Mesendoderm (in vitro differentiated cells): ENCODE data around the gene GAS6.
"Not testable (repeated sequence)": the region's sequence is repeated elsewhere in the genome, so short reads cannot be mapped to it uniquely, and the experiment has no call there.

ENCODE experiments used
- DNase-seq: peaks from one replicate; pipeline ENCODE4 v3.0.0; 2013
- H2AK5ac ChIP-seq: 2 replicates; pipeline ENCODE4 v1.6.1; 2013; ENCODE audit warnings: low read length, inconsistent platforms
- H2BK120ac ChIP-seq: 2 replicates; pipeline ENCODE4 v1.6.1; 2013; ENCODE audit warnings: low read depth, mild to moderate bottlenecking, low read length, moderate library complexity, mixed read lengths
- H2BK15ac ChIP-seq: replicated peaks from 2 replicates; pipeline ENCODE4 v1.6.1; 2013; ENCODE audit warnings: low read depth, mild to moderate bottlenecking, moderate library complexity
- H2BK5ac ChIP-seq: 2 replicates; pipeline ENCODE4 v1.6.1; 2013; ENCODE audit warnings: low read length, inconsistent platforms
- H3K18ac ChIP-seq: 2 replicates; pipeline ENCODE4 v1.6.1; 2013; ENCODE audit warnings: mild to moderate bottlenecking, low read length, mixed read lengths
- H3K23ac ChIP-seq: one replicate; pipeline ENCODE4 v1.6.1; 2013; ENCODE audit warnings: low read length
- H3K27ac ChIP-seq: 2 replicates; pipeline ENCODE4 v1.5.1; 2013; ENCODE audit warnings: low read depth, mild to moderate bottlenecking, inconsistent platforms, low read length, moderate library complexity
- H3K27me3 ChIP-seq: 2 replicates; pipeline ENCODE4 v1.6.1; 2013; ENCODE audit warnings: low read length, control low read depth, mild to moderate bottlenecking, inconsistent platforms; ENCODE audit not compliant: insufficient read depth, poor library complexity
- H3K36me3 ChIP-seq: 2 replicates; pipeline ENCODE4 v1.6.1; 2013; ENCODE audit warnings: low read length, inconsistent platforms; ENCODE audit not compliant: control insufficient read depth, insufficient read depth
- H3K4ac ChIP-seq: one replicate; pipeline ENCODE4 v1.6.1; 2013; ENCODE audit warnings: low read depth, mild to moderate bottlenecking, low read length, moderate library complexity
- H3K4me1 ChIP-seq: 2 replicates; pipeline ENCODE4 v1.6.1; 2013; ENCODE audit warnings: low read depth, low read length, inconsistent platforms; ENCODE audit not compliant: control insufficient read depth
- H3K4me2 ChIP-seq: 2 replicates; pipeline ENCODE4 v1.6.1; 2013; ENCODE audit warnings: low read length
- H3K4me3 ChIP-seq: 2 replicates; pipeline ENCODE4 v1.5.1; 2013; ENCODE audit warnings: mild to moderate bottlenecking, low read length
- H3K56ac ChIP-seq: one replicate; pipeline ENCODE4 v1.6.1; 2013; ENCODE audit warnings: low read length
- H3K79me1 ChIP-seq: 2 replicates; pipeline ENCODE4 v1.6.1; 2013; ENCODE audit warnings: low read length, inconsistent platforms
- H3K79me2 ChIP-seq: 2 replicates; pipeline ENCODE4 v1.6.1; 2013; ENCODE audit warnings: mild to moderate bottlenecking, low read length; ENCODE audit not compliant: control insufficient read depth, insufficient read depth
- H3K9ac ChIP-seq: 2 replicates; pipeline ENCODE4 v1.6.1; 2013; ENCODE audit warnings: low read length, inconsistent platforms
- H4K5ac ChIP-seq: one replicate; pipeline ENCODE4 v1.6.1; 2013; ENCODE audit warnings: low read length
- H4K8ac ChIP-seq: one replicate; pipeline ENCODE4 v1.6.1; 2013; ENCODE audit warnings: low read depth, mild to moderate bottlenecking, control low read depth, low read length, moderate library complexity
- WGBS: extraction: QIAGEN DNeasy Blood & Tissue Kit; methylation state at CpG from one replicate; pipeline ENCODE4 v1.1.7; 2013; ENCODE audit warnings: low lambda C conversion rate, missing lambda C conversion rate; ENCODE audit not compliant: insufficient coverage; ENCODE audit errors: extremely low coverage; 5-methylcytosine and 5-hydroxymethylcytosine counted together

The GAS6 gene

GRCh38 chr13:113800576-113800926 lies 63.3 kb downstream of the GAS6 start:
- no peak overlapping the region for H2BK5ac ChIP-seq
- H3K79me2 ChIP-seq = no peaks in the 10 kb centered on the region
- H3K36me3 ChIP-seq = no peaks in the 10 kb centered on the region

GRCh38 chr13:113798200-113798811 lies 65.6 kb downstream of the GAS6 start:
- H4K5ac ChIP-seq = no peak overlapping the region
- H3K18ac ChIP-seq = no peak overlapping the region
- H3K23ac ChIP-seq = no peak overlapping the region
- H3K56ac ChIP-seq = no peak overlapping the region
- H3K9ac ChIP-seq = no peak overlapping the region
- no peak overlapping the region for H2AK5ac ChIP-seq
- no peaks in the 10 kb centered on the region for H3K27me3 ChIP-seq
- no peak overlapping the region for H3K4ac ChIP-seq
- H3K36me3 ChIP-seq = no peaks in the 10 kb centered on the region
- H2BK15ac ChIP-seq = no peak overlapping the region
- no peak for DNase-seq
- no peaks in the 10 kb centered on the region for H3K79me2 ChIP-seq
- no peak overlapping the region for H3K4me3 ChIP-seq
- H3K79me1 ChIP-seq = no peaks in the 10 kb centered on the region
- no peak overlapping the region for H2BK120ac ChIP-seq
- WGBS = 100% methylated on average over 2 of the region's 2 CpGs
- H3K4me2 ChIP-seq = no peak overlapping the region
- H4K8ac ChIP-seq = no peak overlapping the region
- no peaks in the 10 kb centered on the region for H3K4me1 ChIP-seq
- no peak overlapping the region for H3K27ac ChIP-seq
- H2BK5ac ChIP-seq = no peak overlapping the region

More at GRCh38 chr13:113800576-113800926, 63.3 kb downstream of the GAS6 start:
- no peak overlapping the region for H3K4me2 ChIP-seq
- H2BK15ac ChIP-seq = no peak overlapping the region
- no peak overlapping the region for H3K27ac ChIP-seq
- no peak overlapping the region for H2BK120ac ChIP-seq
- H4K5ac ChIP-seq = no peak overlapping the region
- H3K4ac ChIP-seq = no peak overlapping the region
- H3K4me1 ChIP-seq = no peaks in the 10 kb centered on the region
- no peak overlapping the region for H3K9ac ChIP-seq
- no peak overlapping the region for H3K4me3 ChIP-seq
- DNase-seq = no peak
- WGBS = no CpG with 5 or more reads among the region's 10 CpGs
- H3K23ac ChIP-seq = no peak overlapping the region
- no peak overlapping the region for H3K18ac ChIP-seq
- H3K27me3 ChIP-seq = no peaks in the 10 kb centered on the region
- no peak overlapping the region for H2AK5ac ChIP-seq
- H3K56ac ChIP-seq = no peak overlapping the region
- H3K79me1 ChIP-seq = no peaks in the 10 kb centered on the region
- H4K8ac ChIP-seq = no peak overlapping the region

- Histone ChIP-seq H3K36me3 (no peaks in the 10 kb centered on the region), H3K27ac (no peak overlapping the region), H3K23ac (no peak overlapping the region), H4K8ac (no peak overlapping the region), H3K79me2 (no peaks in the 10 kb centered on the region), H3K18ac (no peak overlapping the region), H3K56ac (no peak overlapping the region), H3K4me2 (no peak overlapping the region), H2BK15ac (no peak overlapping the region), H3K4me1 (no peaks in the 10 kb centered on the region), H3K4ac (no peak overlapping the region), H3K79me1 (no peaks in the 10 kb centered on the region), H3K4me3 (no peak overlapping the region), H4K5ac (no peak overlapping the region), H3K27me3 (no peaks in the 10 kb centered on the region), H2AK5ac (no peak overlapping the region), H3K9ac (no peak overlapping the region), H2BK5ac (no peak overlapping the region), H2BK120ac (no peak overlapping the region)
- no CpG with 5 or more reads among the region's 30 CpGs for WGBS
- DNase-seq = no peak
Observed at GRCh38 chr13:113796964-113797676, 66.8 kb downstream of the GAS6 start.

- Histone ChIP-seq H3K79me1 (no peaks in the 10 kb centered on the region), H3K36me3 (no peaks in the 10 kb centered on the region), H2AK5ac (no peak overlapping the region), H3K4ac (no peak overlapping the region), H3K18ac (no peak overlapping the region), H3K4me1 (no peaks in the 10 kb centered on the region), H3K27ac (no peak overlapping the region), H2BK15ac (no peak overlapping the region), H3K56ac (no peak overlapping the region), H2BK5ac (no peak overlapping the region), H3K9ac (no peak overlapping the region), H3K23ac (peak overlapping the region; percentile 45), H2BK120ac (no peak overlapping the region), H3K79me2 (no peaks in the 10 kb centered on the region), H3K4me3 (no peak overlapping the region), H4K5ac (no peak overlapping the region), H4K8ac (no peak overlapping the region), H3K27me3 (no peaks in the 10 kb centered on the region), H3K4me2 (no peak overlapping the region)
- WGBS = no CpG with 5 or more reads among the region's 20 CpGs
- DNase-seq = no peak
Observed at GRCh38 chr13:113796211-113796963, 67.5 kb downstream of the GAS6 start.

- H2AK5ac ChIP-seq, H3K79me1 ChIP-seq, H3K9ac ChIP-seq, H2BK120ac ChIP-seq, H2BK15ac ChIP-seq, H3K27me3 ChIP-seq, H3K56ac ChIP-seq, H3K4me3 ChIP-seq, H3K79me2 ChIP-seq, H4K5ac ChIP-seq, H3K4me2 ChIP-seq, H3K36me3 ChIP-seq, H3K23ac ChIP-seq, H2BK5ac ChIP-seq, DNase-seq, H3K27ac ChIP-seq, H4K8ac ChIP-seq, H3K4me1 ChIP-seq, H3K4ac ChIP-seq, H3K18ac ChIP-seq: not testable (repeated sequence)
- no CpG with 5 or more reads among the region's 1 CpG for WGBS
Observed at GRCh38 chr13:113795362-113795761, 68.5 kb downstream of the GAS6 start.
